Ammon's horn (tissue), 1 donor: Measurements from ENCODE around the gene NKD1.
A peak's percentile ranks its signal among the peaks of the same experiment; 100 is the strongest.

ENCODE experiments used
- DNase-seq: peaks from one replicate; pipeline ENCODE4 v3.0.0-alpha.2; 2016; ENCODE audit warnings: low spot score

NKD1 gene

DNA sequence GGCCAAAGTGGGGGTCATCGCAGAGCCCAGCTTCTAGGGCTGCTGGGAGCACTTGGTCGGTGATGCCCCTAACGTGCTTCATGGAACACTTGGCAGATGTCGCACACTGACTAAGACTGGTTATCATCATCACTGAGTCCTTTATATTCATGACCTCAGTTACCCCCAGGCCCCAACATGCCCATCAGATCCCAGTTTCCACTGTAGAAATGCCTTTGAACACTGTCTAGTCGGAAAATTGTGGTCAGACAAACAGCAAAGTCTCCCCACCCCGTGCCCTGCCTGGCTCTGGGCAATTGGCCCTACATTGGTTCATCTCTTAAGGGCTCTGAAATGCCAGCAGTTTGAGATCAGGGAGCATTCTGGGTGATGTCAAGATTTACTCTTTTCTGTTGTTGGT lies 51.3 kb downstream of the NKD1 start:
- no peak for DNase-seq

- no peak for DNase-seq
Measured at GRCh38 chr16:50600582-50601283, 52.5 kb downstream of the NKD1 start.

- no peak for DNase-seq
Measured at GRCh38 chr16:50601341-50601740, 53.1 kb downstream of the NKD1 start.

DNA sequence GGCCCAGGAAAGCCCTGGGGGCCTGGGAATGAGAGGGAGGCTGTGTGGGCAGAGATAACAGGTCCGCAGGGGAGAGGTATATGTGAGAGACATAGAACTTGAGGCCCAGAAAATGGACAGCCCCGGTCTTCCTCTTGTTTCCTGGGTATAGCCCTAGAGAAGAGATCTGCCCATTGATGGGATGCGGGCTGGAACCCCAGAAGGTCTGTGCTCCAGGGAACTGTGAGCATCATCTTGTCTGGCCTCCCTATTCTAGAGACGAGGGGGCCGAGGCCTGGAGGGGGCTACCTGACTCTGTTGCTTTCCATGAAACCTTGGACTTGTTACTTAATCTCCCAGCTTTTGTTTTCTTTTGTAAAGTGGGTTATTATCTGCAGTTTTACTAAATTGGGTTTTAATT lies 53.9 kb downstream of the NKD1 start:
- DNase-seq: no peak

DNA sequence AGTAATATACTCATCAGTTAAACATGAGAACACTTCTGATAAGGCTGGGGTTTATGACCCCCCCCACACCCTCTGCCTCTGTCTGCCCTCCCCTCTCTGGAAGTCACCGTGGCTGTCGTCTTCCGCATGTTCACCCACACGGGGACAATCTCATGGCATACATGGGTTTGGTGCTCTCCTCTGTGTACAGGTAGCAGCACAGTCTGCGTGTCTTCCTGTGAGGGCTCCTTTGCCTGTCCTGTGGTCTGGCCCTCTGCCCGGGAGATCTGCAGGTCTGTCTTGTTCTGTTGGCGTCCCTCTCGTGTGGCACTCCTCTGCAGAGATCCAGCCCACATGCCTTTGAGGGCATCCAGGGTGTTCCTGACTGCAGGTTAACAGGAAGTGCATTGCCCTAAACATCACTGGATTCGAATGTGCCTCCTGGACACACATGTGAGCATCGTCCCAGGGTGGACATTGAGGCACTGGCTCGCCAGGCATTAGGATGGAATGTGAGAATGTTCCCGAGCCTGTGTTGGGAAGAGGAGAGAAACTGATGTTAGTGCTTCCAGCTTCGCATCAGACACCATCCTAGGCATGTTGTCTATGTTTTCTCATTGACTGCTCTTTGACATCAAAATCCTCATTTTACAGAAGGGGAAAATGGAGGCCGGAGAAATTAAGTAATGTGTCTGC lies 54.5 kb downstream of the NKD1 start:
- no peak for DNase-seq

DNA sequence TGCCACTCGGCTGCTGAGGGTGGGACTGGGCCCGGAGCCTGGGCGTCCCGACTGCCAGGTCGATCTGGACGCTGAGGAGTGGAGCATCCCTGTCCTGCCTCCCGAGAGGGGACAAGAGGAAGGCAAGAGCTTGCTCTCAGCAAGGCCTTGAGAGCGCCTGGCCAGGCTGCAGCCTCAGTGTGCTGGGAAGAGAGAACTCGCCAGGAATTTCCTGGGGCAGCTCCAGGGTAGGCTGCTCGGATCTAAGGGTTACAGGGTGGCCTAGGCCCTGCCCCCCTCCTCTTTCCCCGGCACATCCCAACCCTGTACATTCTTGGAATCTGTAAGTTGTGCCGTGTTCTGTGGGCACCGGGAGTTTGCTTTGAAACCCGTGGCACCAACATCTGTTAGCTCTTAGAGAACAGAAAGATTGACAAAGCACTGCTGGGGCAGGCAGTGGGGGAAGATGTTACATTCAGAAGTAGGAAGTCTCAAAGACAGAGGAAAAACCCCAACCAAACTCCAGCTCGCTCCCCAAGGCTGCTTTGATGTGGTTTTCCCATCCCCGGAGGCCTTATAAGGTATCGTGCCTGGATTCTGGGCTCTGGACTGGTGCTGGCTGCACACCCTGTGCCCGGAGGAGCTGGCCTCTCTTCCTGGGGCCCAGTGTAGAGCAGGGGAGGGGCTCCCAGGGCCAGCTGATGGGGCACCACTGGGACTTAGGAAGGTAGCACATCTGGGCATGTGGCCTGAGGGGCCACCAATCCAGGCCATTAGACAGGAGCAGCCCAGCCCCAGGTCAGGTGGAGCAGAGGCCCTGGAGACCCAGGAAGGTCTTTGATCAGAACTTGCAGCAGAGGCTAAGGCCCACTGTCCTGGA lies 55.2 kb downstream of the NKD1 start:
- peak; percentile 30 for DNase-seq

DNA sequence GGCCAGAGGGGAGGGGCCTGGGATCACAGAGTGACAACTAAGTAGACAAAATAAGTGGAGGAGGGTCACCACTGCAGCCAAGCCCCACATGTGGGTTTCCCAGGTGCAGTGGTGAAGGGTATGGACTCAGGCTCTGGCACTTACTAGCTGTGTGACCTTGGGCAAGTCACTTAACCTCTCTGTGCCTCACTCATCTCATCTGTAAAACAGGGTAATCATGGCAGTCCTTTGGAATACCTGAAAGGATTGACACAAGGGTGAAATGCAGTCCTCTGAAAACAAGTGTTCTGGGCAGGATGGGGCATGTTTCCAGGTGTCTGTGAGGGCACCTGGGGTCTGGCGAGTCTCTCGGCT lies 55.8 kb downstream of the NKD1 start:
- DNase-seq: no peak

DNA sequence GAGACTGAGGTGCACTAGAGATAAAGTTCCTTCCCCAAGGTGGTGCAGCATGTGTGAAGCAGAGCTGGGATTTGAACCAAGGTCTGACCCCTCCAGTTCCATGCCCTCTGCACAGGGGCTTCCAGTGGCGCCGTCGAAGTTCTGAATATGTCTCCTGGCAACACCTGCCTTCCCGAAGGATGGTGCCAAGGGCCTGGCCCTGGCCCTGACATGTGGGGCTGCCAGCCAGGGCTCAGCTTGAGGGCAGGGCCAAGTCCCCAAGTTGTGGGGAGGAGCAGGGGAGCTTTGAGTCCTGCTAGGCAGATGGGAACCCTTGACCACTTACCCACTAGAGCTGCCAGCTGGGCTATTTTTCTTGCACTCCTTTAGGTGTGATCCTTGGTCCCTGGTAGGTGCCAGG lies 56.4 kb downstream of the NKD1 start:
- DNase-seq: no peak

- no peak for DNase-seq
Measured at GRCh38 chr16:50605733-50606430, 57.7 kb downstream of the NKD1 start.

DNA sequence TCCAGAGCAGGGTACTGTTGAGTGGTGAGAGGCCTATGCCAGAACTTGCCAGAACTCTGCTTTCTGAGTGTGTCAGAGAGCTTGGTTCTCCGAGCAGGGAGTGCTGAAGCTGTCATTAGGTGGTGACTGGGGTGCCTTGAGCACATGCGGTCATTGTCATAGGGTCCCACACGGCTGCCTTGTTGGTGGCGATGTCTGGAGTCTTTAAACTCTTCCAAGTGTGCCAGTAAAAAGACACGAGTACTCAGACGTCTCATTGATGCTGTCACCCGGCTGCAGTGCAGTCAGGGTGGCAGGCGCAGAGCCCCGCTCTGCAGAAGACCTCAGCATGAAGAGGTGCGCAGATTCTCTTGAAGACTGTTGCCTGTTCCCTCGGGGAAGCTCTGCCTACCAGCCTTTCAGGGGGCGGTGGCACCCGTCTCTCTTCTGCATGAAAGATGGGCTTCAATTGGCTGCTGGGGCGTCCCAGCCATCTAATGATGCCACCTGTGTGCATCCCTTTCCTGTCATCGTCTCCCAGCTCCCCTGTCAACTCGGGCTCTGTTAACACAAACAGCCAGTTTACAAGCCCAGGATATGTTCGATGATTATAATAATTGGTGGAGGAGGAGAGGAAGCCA lies 58.3 kb downstream of the NKD1 start:
- no peak for DNase-seq

- no peak for DNase-seq
Measured at GRCh38 chr16:50607051-50607431, 58.8 kb downstream of the NKD1 start.

GRCh38 chr16:50607447-50607846 lies 59.3 kb downstream of the NKD1 start:
- no peak for DNase-seq

DNA sequence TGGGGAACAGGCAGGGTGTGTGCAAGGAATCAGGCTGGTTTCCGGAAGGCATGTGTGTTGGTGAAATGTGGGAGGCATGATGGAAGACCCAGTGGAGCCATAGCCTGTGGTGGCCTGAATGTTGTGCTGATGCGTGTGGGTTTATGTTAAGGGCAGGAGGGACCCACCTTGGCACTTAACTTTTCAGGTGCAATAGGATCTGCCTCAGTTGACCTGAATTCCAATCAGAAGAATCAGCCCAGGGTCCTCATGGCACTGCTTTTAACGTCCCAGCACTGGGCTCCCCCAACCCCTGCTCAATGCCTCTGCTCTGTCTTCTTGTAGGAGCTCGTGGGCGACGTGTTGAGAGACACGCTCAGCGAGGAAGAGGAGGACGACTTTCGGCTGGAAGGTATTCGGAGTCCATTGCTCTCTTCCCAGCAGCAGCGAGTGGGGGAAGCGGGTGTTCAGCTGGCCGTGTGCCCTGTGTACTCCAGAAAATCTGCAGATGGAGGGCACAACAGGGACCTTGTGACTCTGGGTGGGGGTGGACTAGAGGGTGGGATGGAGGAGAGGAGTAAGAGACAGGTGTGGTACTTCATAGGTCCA lies 59.9 kb downstream of the NKD1 start:
- DNase-seq: no peak

DNA sequence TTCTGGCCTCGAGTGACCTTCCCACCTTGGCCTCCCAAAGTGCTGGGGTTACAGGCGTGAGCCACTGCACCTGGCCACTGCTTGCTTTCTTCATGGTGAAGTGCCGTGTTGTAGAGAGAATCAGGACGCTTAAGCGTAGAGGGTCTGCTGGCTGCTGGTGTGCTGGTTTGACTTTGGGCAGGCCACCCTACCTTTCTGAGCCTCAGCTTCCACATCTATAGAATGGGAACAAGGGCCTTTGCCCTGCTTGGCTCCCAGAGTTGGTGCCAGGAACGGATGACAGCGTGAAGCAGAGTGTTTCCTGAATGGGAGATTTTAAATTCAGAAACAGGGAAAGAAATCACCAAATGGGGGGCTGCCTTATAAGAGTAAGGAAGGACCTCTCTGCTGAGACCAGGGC lies 60.9 kb downstream of the NKD1 start:
- DNase-seq: no peak

DNA sequence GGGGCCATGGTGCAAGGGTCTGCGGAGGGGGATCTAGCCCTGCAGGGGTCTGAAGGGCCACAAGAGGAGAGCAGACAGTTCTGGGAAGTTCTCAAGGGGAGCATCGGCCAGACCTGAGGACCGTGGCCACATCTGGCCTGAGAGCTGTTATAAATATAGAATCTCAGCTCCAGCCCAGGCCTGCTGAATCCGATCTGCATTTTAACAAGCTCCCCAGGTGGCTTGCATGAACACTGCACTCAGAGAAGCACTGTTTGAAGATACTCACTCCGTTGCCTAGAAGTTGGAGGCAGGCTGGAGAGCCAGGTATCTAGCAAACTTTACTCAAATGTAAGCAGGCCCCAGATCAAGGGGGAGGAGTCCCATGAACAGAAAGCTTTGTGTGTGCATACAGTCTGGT lies 61.3 kb downstream of the NKD1 start:
- no peak for DNase-seq

GRCh38 chr16:50610331-50611262 lies 62.4 kb downstream of the NKD1 start:
- peak; percentile 54 for DNase-seq

- DNase-seq: no peak
Measured at GRCh38 chr16:50611332-50611934, 63.2 kb downstream of the NKD1 start.

DNA sequence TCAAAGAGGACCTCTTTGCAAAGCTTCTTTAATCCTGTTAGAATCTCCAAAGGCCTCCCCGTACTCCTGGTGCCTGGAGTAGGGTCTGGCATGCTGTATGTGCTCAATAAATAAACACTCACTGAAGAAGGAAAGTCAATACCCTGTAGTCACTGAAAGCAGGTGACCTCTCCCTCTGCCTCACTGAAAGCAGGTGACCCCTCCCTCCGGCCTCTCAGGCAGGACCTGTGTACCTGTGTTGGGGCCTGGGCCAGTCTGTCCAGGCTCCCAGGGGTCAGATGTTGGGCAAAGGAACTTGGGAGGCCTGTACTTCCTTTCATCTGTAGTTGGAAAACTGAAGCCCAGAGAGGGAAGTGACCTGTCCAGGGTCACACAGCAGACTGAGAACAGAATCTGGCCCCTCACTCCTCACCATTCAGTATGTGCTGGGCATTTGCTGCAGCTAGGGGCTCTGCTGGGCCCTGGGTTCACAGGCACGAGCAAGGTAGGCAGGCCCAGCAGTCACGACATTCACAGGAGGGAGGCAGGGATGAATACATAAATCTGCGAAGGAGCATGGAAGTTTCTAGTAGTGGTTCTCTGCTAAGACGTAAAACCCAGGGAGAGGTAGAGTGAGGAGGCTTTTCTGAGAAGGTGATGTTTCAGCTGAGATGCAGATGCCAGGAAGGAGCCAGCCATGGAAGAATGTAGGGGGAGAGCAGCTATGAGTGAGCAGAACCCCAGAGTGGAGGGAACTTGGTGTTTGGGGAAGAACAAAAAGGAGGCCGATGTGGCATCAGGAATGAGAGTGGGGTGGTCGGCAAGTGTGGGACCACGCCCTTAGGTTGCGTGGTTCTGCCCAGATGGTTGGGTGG lies 64.0 kb downstream of the NKD1 start:
- DNase-seq: no peak

- DNase-seq: no peak
Measured at GRCh38 chr16:50612849-50613198, 64.6 kb downstream of the NKD1 start.
